ENCODE results near the gene SLC25A36. TPM values are rescaled to one million over a fixed set of nuclear protein-coding genes. Genes with fewer than 3 reads are reported as not detected.

The SLC25A36 gene
- total RNA-seq, 3 donors from 2014 or later (not counting 1 experiment from before 2014, with no cell fraction given) = 107 to 127 (median 126) TPM

DNA sequence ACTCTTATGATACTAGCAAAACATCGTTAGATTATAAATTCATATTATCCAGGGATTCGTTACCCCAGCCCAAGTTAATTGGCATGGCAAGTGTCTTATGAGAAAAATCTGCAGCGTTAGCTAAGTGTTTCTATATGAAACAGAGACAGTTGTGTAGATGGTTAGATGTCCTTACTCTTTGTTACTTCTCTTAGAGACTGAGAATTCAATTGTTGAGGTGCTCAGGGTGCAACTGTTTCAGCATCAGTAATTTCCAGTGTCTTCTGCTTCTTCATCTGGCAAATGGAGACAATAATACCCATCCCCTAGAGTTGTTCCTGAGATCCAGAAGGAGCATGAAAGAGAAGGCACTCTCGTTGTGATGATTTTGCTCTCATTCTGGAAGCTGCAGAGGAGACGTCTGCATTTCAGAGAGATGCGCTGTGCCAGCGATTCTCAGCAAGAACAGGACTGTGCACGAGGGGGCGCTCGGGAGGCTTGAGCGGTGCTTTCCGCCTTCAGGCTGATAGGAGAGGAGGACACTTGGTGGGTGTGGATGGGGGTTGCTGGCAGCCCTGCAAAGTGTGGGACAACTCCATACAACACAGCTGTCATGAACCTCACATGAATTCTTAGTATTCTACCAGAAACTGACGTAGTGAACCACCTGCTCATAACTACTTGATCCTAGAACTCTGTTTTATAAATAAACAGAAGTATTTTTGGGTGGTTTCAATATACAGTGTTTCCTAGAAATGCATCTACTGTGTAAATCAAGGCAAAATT is 69.8 kb downstream of the SLC25A36 start:
- H3K27ac ChIP-seq (ENCODE audit: low read length) = no peak overlapping the region
- no peaks in the 10 kb centered on the region for H3K36me3 ChIP-seq (ENCODE audit: control insufficient read depth, insufficient read depth, low read length)
- Mint-ChIP-seq H3K9me3 (no peaks in the 10 kb centered on the region), H3K27ac (no peak overlapping the region), H3K36me3 (no peaks in the 10 kb centered on the region), H3K4me3 (no peak overlapping the region), H3K4me1 (peaks cover 0 to 5% of the 10 kb centered on the region in 2 donors), H3K27me3 (ENCODE audit: low read depth in 2 of 2) (peaks cover 5 to 46% of the 10 kb centered on the region in 2 donors)
- H3K4me3 ChIP-seq (ENCODE audit: low read length) = no peak overlapping the region
- no peaks in the 10 kb centered on the region for H3K9me3 ChIP-seq (ENCODE audit: control insufficient read depth, insufficient read depth, low read length)
- TF ChIP-seq, protein P1, sequence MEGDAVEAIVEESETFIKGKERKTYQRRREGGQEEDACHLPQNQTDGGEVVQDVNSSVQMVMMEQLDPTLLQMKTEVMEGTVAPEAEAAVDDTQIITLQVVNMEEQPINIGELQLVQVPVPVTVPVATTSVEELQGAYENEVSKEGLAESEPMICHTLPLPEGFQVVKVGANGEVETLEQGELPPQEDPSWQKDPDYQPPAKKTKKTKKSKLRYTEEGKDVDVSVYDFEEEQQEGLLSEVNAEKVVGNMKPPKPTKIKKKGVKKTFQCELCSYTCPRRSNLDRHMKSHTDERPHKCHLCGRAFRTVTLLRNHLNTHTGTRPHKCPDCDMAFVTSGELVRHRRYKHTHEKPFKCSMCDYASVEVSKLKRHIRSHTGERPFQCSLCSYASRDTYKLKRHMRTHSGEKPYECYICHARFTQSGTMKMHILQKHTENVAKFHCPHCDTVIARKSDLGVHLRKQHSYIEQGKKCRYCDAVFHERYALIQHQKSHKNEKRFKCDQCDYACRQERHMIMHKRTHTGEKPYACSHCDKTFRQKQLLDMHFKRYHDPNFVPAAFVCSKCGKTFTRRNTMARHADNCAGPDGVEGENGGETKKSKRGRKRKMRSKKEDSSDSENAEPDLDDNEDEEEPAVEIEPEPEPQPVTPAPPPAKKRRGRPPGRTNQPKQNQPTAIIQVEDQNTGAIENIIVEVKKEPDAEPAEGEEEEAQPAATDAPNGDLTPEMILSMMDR (IDR thresholded peaks at IDR 0.05) = peak; percentile 74
- 10% methylated on average over 10 of the region's 13 CpGs for WGBS (ENCODE audit: insufficient coverage)
- intact Hi-C loops (cut with micrococcal nuclease) = loop anchor here (1.0 kb wide), 1 partner anchor 181 kb away; no protein-coding TSS in a partner anchor
- H3K27me3 ChIP-seq (ENCODE audit: control insufficient read depth, insufficient read depth, low read length) = peaks cover 4% of the 10 kb centered on the region
- ATAC-seq = peak; percentile 92 to 99 (median 99)
- H3K4me1 ChIP-seq (ENCODE audit: control insufficient read depth, insufficient read depth, low read length) = peaks cover 10% of the 10 kb centered on the region
- DNase-seq = peak; percentile 66 to 82

DNA sequence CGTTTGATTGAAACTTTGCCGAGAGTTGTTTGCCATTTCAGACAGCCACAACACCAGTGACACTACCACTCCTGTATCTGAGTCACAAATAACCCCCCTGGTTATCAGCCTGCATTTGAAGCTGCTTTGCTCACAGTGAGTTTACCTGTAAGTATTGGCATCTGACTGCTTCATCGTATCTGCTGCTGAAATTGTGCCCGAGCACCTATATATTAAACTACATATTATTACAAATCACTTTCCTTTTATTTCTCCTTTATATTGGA is 70.3 kb downstream of the SLC25A36 start:
- DNase-seq = no peak
- ATAC-seq = peak in 1 of 3 donors; percentile 37
- peaks cover 15% of the 10 kb centered on the region for H3K4me1 ChIP-seq (ENCODE audit: control insufficient read depth, insufficient read depth, low read length)
- TF ChIP-seq, protein P1 (IDR thresholded peaks at IDR 0.05) = no peak
- no peaks in the 10 kb centered on the region for H3K36me3 Mint-ChIP-seq
- no peaks in the 10 kb centered on the region for H3K36me3 ChIP-seq (ENCODE audit: control insufficient read depth, insufficient read depth, low read length)
- peaks cover 5 to 41% of the 10 kb centered on the region in 2 donors for H3K27me3 Mint-ChIP-seq (ENCODE audit: low read depth in 2 of 2)
- H3K4me3 ChIP-seq (ENCODE audit: low read length) = no peak overlapping the region
- H3K9me3 Mint-ChIP-seq = no peaks in the 10 kb centered on the region
- intact Hi-C loops (cut with micrococcal nuclease) = loop anchor here (1.0 kb wide), 1 partner anchor 180 kb away; no protein-coding TSS in a partner anchor
- no peak overlapping the region for H3K4me3 Mint-ChIP-seq
- no peak overlapping the region for H3K27ac Mint-ChIP-seq
- H3K9me3 ChIP-seq (ENCODE audit: control insufficient read depth, insufficient read depth, low read length) = no peaks in the 10 kb centered on the region
- H3K4me1 Mint-ChIP-seq = peaks cover 0 to 10% of the 10 kb centered on the region in 2 donors
- peaks cover 4% of the 10 kb centered on the region for H3K27me3 ChIP-seq (ENCODE audit: control insufficient read depth, insufficient read depth, low read length)
- no peak overlapping the region for H3K27ac ChIP-seq (ENCODE audit: low read length)
- 39% methylated on average over 2 of the region's 4 CpGs for WGBS (ENCODE audit: insufficient coverage)

DNA sequence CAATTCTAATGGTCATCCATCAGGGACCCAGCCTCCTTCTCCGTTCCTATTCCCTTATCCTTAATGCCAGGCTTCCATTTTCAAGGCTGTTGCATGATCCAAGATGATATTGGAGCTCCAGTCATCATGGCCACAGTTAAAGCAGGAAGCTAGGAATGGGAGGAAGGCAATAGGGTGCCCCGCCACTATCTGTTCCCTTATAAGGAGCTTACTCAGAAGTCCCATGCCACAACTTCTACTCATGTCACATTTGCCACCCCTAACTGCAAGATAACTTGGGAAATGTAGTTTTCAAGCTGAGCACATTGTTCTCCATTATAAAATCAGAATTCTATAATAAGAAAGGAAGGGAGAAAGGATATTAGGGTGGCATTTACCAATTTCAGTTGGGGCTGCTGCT is 70.9 kb downstream of the SLC25A36 start:
- no peak for DNase-seq
- H3K36me3 ChIP-seq (ENCODE audit: control insufficient read depth, insufficient read depth, low read length) = no peaks in the 10 kb centered on the region
- WGBS (ENCODE audit: insufficient coverage) = 71% methylated on average over 1 of the region's 2 CpGs

More for the DNA sequence above, 70.9 kb downstream of the SLC25A36 start:
- no peaks in the 10 kb centered on the region for H3K9me3 Mint-ChIP-seq
- peaks cover 4 to 17% of the 10 kb centered on the region in 2 donors for H3K4me1 Mint-ChIP-seq
- H3K27ac Mint-ChIP-seq = no peak overlapping the region
- Histone ChIP-seq H3K9me3 (ENCODE audit: control insufficient read depth, insufficient read depth, low read length) (no peaks in the 10 kb centered on the region), H3K27me3 (ENCODE audit: control insufficient read depth, insufficient read depth, low read length) (peaks cover 4% of the 10 kb centered on the region), H3K27ac (ENCODE audit: low read length) (no peak overlapping the region), H3K4me3 (ENCODE audit: low read length) (no peak overlapping the region), H3K4me1 (ENCODE audit: control insufficient read depth, insufficient read depth, low read length) (peaks cover 21% of the 10 kb centered on the region)
- peaks cover 5 to 35% of the 10 kb centered on the region in 2 donors for H3K27me3 Mint-ChIP-seq (ENCODE audit: low read depth in 2 of 2)
- no peak for ATAC-seq
- H3K36me3 Mint-ChIP-seq = no peaks in the 10 kb centered on the region
- H3K4me3 Mint-ChIP-seq = no peak overlapping the region
- intact Hi-C loops (cut with micrococcal nuclease) = no loop called here
- TF ChIP-seq, protein P1 (IDR thresholded peaks at IDR 0.05) = no peak
